Measurements from ENCODE around the gene DNAJB8. TPM values are rescaled to one million over a fixed set of nuclear protein-coding genes. Genes with fewer than 3 reads are reported as not detected.

DNAJB8 gene
- total RNA-seq, 1 experiment from 2014 or later = not detected

GRCh38 chr3:128492671-128493569 lies 26.2 kb upstream of the DNAJB8 start, which contains the start of gene GATA2:
TSS of gene GATA2 (minus strand) at chr3:128493201. CDS start at chr3:128487031, 6,170 bp downstream.
- peaks cover 19% of the 10 kb centered on the region for H3K4me1 ChIP-seq (ENCODE audit: insufficient read depth, low read length, poor library complexity, severe bottlenecking)
- POLR2A ChIA-PET (ENCODE audit: low non-redundant PET) = no interaction called here
- no TSS peak for BruUV-seq (replicated peaks)

GRCh38 chr3:128491941-128492670 lies 25.4 kb upstream of the DNAJB8 start:
- intact Hi-C loops (cut with micrococcal nuclease; ENCODE audit: unreplicated experiment) = loop anchor here (5.0 kb wide), 1 partner anchor 65 kb away; no protein-coding TSS in a partner anchor
- no TSS peak for BruUV-seq (replicated peaks)
- Histone ChIP-seq H3K27me3 (replicated peaks; ENCODE audit: insufficient read depth, low read depth, low read length, poor library complexity) (peaks cover 13% of the 10 kb centered on the region), H3K4me1 (ENCODE audit: insufficient read depth, low read length, poor library complexity, severe bottlenecking) (peaks cover 19% of the 10 kb centered on the region), H3K4me3 (ENCODE audit: low read depth, low read length, poor library complexity, severe bottlenecking) (peak overlapping the region; percentile 43), H3K9me3 (ENCODE audit: low read depth, low read length, poor library complexity, severe bottlenecking) (no peaks in the 10 kb centered on the region), H3K36me3 (ENCODE audit: insufficient read depth, low read length, poor library complexity, severe bottlenecking) (no peaks in the 10 kb centered on the region), H3K27ac (ENCODE audit: low read depth, low read length, poor library complexity, severe bottlenecking) (no peak overlapping the region)
- ChIA-PET CTCF (no interaction called here), POLR2A (ENCODE audit: low non-redundant PET) (no interaction called here)
- no peak for TF ChIP-seq CTCF (conservative IDR thresholded peaks at IDR 0.05; ENCODE audit: low read depth, low read length)
- TF ChIP-seq EZH2 (IDR thresholded peaks at IDR 0.05; ENCODE audit: borderline replicate concordance, low read depth, low read length, poor library complexity, severe bottlenecking) = peak; percentile 72
- DNase-seq (ENCODE audit: low spot score) = peak; percentile 16

More at GRCh38 chr3:128492671-128493569, 26.2 kb upstream of the DNAJB8 start, which contains the start of gene GATA2:
- DNase-seq (ENCODE audit: low spot score) = peak; percentile 24
- H3K4me3 ChIP-seq (ENCODE audit: low read depth, low read length, poor library complexity, severe bottlenecking) = peak within 1 kb of the TSS; percentile 43
- H3K27me3 ChIP-seq (replicated peaks; ENCODE audit: insufficient read depth, low read depth, low read length, poor library complexity) = peaks cover 13% of the 10 kb centered on the region
- no peak within 1 kb of the TSS for H3K27ac ChIP-seq (ENCODE audit: low read depth, low read length, poor library complexity, severe bottlenecking)
- intact Hi-C loops (cut with micrococcal nuclease; ENCODE audit: unreplicated experiment) = loop anchor here (5.0 kb wide), 1 partner anchor 66 kb away; no protein-coding TSS in a partner anchor
- no peaks in the 10 kb centered on the region for H3K36me3 ChIP-seq (ENCODE audit: insufficient read depth, low read length, poor library complexity, severe bottlenecking)
- CTCF ChIA-PET = interaction anchor here (0.6 kb wide), 1 partner anchor 67 kb away, joined by 3 read pairs; no protein-coding TSS in a partner anchor
- TF ChIP-seq CTCF (conservative IDR thresholded peaks at IDR 0.05; ENCODE audit: low read depth, low read length) (0 out of 2 replicates have a peak, but pooled peaks have one; percentile 7), EZH2 (IDR thresholded peaks at IDR 0.05; ENCODE audit: borderline replicate concordance, low read depth, low read length, poor library complexity, severe bottlenecking) (peak; percentile 11)
- H3K9me3 ChIP-seq (ENCODE audit: low read depth, low read length, poor library complexity, severe bottlenecking) = no peaks in the 10 kb centered on the region

- intact Hi-C loops (cut with micrococcal nuclease; ENCODE audit: unreplicated experiment) = loop anchor here (5.0 kb wide), 1 partner anchor 64 kb away; no protein-coding TSS in a partner anchor
- TF ChIP-seq CTCF (conservative IDR thresholded peaks at IDR 0.05; ENCODE audit: low read depth, low read length) (no peak), EZH2 (IDR thresholded peaks at IDR 0.05; ENCODE audit: borderline replicate concordance, low read depth, low read length, poor library complexity, severe bottlenecking) (no peak)
- peak overlapping the region; percentile 43 for H3K4me3 ChIP-seq (ENCODE audit: low read depth, low read length, poor library complexity, severe bottlenecking)
Observed at GRCh38 chr3:128491691-128491940, 24.9 kb upstream of the DNAJB8 start.

More at GRCh38 chr3:128491691-128491940, 24.9 kb upstream of the DNAJB8 start:
- peak; percentile 15 for DNase-seq (ENCODE audit: low spot score)
- Histone ChIP-seq H3K27me3 (replicated peaks; ENCODE audit: insufficient read depth, low read depth, low read length, poor library complexity) (peaks cover 13% of the 10 kb centered on the region), H3K27ac (ENCODE audit: low read depth, low read length, poor library complexity, severe bottlenecking) (no peak overlapping the region), H3K4me1 (ENCODE audit: insufficient read depth, low read length, poor library complexity, severe bottlenecking) (peaks cover 19% of the 10 kb centered on the region), H3K9me3 (ENCODE audit: low read depth, low read length, poor library complexity, severe bottlenecking) (no peaks in the 10 kb centered on the region), H3K36me3 (ENCODE audit: insufficient read depth, low read length, poor library complexity, severe bottlenecking) (no peaks in the 10 kb centered on the region)
- no TSS peak for BruUV-seq (replicated peaks)
- ChIA-PET POLR2A (ENCODE audit: low non-redundant PET) (no interaction called here), CTCF (no interaction called here)

Measured in A673 (cell line).